ENCODE results near the gene FAM13C.

- no peak for TF ChIP-seq CSRNP3 (CRISPR knock-in tag; IDR thresholded peaks at IDR 0.05)
- no peak for TF ChIP-seq RARB (CRISPR knock-in tag; IDR thresholded peaks at IDR 0.05)
- no peak for TF ChIP-seq CREB5 (CRISPR knock-in tag; IDR thresholded peaks at IDR 0.05; ENCODE audit: low read depth)
- no peak for TF ChIP-seq CSDC2 (CRISPR knock-in tag; IDR thresholded peaks at IDR 0.05)
Measured at GRCh38 chr10:59222788-59223187, 139.6 kb downstream of the FAM13C start.
